SHP77 treated with DMSO at 0.1 percent for 48 hours (cell line): ENCODE results near the gene TMEM217.

Experiments
- DNase-seq: peaks from one replicate; lab custom pipeline; 2025; lab: John Stamatoyannopoulos, UW

Gene TMEM217

DNA sequence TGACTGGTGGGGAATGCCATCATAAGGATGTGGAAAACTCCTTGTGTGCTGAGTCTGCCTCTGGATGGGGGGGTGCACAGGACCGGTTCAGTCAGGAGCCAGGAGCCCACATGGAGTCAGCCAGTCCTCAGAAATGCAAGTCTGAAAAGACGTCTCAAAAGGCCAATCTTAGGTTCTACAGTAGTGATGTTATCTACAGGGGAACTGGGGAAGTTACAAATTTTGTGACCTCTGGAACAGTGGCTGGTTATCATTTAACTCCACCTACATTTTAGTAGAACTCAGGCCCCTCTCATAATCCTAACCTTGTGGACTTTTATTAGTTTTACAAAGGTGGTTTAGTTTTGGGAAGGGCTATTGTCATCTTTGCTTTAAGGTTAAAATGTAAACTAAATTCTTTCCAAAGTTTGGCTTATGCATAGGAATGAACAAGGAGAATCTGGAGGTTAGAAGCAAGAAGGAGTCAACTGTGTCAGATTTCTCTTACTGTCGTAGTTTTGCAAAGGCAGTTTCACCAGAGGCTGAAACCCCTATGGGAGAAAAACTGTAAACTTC is 14.1 kb downstream of the TMEM217 start:
- no peak for DNase-seq

DNA sequence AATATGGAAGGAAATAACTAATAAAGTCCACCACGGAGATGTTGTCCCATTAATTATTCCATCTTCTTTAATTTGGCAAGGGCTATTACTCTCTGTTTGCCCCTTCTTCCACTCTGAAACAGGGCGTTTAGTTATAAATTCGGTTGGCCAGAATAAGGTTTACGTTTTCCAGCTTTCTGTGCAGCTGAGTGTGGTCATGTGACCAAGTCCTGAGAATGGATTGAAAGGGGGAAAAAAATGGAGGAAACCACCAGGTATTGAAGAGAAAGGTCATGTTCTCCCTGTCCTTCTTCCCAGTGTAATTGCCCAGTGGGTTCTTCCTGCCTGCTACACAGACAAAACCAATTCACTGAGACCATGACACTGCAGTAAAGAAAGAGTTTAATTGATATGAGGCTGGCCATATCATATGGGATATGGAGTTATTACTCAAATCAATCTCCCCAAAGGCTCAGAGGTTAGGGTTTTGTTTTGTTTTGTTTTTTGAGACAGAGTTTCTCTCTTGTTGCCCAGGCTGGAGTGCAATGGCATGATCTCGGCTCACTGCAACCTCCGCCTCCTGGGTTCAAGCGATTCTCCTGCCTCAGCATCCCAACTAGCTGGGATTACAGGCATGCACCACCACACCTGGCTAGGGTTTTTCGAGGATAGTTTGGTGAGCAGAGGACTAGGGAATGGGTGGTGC is 14.7 kb downstream of the TMEM217 start:
- DNase-seq = no peak

DNA sequence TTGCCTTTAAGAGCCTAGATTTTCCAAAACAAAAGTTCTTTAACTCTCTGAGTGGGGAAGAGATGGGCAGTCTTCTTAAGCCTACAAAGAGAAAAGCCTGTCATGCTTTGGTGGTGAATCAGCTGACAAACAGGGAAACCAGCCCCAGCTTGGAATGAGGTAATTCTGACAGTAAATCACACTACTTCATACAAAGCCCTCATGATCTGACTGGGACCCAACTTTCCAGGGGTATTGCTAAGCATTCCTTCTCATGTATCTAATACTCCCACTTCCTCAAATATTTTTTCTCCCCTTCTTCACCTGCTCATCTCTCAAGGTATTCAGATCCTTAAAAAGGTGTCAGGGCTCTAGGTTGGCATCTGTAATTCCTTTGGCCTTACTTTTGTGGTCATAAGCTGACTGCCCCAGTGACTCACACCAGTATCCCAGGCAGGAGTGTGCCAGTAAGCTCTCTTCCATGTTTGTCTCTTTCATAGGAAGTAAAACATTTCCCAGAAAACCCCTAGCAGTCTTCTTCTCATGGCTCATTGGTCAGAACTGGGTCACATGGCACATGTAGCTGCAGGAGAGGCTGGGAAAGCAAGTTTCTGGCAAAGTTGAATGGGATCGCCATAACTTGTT is 15.4 kb downstream of the TMEM217 start:
- no peak for DNase-seq

DNA sequence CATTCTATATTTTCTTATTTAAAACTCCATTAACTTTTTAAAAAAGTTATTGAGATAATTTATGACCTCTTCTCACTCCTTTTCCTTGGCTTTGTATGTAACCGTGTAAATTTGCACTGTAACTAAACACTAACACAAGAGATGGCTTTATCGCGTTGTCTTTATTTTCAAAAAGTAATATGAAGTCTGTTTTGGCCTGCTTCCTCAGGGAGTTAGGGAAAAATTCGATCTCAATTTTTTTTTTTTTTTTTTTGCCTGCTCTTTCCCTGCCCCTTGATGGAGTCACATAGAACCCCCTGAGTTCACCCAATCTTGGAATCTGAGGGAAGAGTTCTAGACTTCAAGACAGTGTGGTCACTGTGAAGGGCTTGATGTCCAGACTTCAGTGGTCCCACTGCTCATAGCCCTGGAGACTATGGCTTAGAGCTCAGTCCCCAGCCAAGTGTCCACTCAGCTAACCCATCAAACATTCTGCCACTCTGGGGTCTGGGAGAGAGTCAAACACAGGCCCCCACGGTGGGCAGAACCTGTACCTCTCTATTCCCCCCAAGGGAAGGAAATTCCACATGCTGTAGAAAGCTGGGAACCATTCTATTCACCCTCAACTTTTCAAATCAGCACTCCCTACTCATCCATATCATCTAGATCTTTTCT is 16.0 kb downstream of the TMEM217 start:
- DNase-seq = no peak

DNA sequence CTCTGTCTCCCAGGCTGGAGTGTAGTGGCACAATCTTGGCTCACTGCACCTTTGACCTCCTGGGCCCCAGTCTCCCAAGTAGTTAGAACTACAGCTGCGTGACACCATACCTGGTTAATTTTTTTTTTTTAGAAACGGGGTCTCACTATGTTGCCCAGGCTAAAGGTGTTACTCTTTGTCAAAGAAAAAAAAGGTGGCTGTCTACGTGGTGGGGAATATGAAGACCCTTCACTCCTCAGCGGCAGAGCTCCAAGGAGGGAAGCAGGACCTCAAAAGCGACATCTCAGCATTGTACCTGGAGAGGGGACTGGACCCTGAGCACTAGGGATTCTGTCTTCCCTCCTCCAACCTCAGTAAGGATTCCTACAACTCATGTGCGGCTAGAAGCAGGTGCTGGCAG is 16.8 kb downstream of the TMEM217 start:
- DNase-seq = no peak

DNA sequence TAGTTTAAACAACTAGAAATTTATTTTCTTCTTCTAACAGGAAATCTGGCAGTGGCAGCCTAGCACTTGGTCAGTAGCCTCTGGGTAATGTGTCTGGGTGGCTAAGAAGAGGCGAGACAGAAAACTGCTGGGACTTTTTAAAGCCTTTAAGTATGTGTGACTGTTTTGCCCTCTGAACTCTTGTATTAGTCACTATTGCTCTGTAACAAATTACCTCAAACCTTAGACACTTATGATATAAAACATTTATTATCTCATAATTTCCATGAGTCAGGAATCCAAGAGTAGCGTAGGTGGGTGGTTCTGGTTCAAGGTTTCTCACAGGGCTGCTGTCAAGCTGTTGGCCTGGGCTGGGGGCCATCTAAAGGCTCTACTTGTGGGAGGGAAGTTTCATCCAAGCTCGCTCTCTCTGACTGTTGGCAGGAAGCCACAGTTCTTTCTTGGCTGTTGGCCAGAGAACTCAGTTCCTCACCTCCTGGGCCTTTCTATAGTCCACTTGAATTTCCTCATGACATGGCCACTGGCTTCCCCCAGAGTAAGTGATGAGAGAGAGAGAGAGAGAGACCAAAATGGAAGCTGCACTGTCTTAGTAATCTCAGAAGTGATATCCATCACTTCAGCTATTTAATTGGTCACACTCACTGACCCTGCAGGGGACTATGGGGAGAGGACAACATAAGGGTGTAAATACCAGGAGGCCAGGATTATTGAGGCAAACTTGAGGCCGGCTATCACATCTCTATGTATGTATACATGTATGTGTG is 17.8 kb downstream of the TMEM217 start:
- peak; percentile 80 for DNase-seq

DNA sequence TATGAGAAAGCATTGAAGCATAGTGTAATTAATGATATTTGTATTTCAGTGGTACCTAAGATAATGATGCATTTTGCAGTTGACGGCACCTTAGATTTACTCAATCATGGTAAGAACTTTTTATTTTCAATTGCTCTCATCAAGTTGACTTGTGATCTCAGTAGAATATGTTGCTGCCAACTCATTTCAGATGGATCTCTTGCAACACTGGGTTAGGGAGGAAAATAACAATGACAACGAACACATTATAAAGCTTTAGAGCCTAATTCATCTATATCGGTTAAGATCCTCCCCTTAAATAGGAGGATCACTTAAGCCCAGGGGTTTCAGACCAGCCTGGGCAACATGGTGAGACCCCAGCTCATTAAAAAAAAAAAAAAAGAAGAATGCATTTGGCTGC is 18.4 kb downstream of the TMEM217 start:
- no peak for DNase-seq

DNA sequence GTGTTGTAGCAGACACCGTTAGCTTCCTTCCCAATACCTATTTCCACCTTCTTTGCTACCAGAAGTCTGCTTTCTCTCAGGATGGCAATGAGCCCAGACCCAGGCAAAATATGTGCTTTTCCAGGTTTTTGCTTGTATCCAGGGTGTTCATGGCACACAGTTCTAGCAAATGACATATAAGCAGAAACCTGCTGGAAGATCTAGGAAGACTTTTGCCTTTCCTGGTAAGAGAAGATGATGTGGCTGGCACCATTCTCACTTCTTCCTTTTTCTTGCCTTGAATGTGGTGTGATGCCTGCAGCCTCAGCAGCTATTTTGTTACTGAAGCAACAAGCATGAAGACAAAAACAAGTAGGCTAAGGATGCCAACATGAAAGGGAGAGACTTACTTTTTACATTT is 19.6 kb downstream of the TMEM217 start:
- DNase-seq = no peak

DNA sequence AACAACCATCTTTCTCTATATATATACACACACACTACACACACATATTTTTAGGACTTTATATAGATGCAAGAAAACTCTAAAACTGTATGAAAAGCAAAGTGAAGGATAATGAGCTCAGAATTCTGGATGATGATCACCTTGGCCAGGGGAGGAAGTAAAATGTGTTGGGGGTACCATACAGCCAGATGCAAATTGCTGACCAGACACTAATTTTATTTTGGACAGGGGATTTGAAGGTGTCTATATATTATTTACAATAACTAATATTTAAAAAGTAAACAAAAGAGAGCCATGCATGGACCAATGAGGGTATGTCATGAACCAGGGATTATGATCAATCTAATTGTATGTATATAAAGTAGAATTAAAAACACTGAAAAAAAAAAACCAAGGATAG is 20.2 kb downstream of the TMEM217 start:
- no peak for DNase-seq

DNA sequence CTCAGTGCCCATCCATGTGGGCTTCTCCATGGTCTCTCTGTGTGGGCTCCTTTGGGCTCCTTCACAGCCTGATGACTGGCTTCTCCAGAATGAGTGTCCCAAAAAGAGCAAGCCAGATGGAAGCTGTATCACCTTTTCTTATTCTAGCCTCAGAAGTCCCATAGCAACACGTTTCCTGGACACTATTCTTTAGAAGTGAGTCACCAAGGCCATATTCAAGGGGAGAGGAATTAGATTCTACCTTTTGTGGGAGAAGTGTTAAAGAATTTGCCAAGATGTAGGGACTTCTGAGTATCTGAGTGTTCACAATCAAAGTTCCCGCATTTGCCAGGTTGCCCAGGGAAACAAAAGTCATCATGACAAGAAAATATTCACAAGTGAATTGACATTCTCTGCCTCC is 21.0 kb downstream of the TMEM217 start:
- no peak for DNase-seq

DNA sequence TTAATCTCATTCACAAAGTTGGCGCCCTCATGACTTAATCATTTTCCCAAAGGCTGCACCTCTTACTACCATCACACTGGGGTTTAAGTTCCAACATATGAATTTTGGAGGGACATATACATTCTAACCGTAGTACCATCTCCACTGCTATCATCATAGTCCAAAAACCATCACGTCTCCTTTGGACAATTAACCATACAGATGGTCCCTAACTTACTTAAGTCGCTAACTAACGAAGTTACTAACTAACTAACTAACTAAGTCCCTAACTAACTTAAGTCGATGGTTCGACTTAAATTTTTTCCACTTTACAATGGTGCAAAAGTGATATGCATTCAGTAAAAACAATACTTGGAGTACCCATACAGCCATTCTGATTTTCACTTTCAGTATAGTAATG is 24.4 kb downstream of the TMEM217 start:
- DNase-seq = no peak

DNA sequence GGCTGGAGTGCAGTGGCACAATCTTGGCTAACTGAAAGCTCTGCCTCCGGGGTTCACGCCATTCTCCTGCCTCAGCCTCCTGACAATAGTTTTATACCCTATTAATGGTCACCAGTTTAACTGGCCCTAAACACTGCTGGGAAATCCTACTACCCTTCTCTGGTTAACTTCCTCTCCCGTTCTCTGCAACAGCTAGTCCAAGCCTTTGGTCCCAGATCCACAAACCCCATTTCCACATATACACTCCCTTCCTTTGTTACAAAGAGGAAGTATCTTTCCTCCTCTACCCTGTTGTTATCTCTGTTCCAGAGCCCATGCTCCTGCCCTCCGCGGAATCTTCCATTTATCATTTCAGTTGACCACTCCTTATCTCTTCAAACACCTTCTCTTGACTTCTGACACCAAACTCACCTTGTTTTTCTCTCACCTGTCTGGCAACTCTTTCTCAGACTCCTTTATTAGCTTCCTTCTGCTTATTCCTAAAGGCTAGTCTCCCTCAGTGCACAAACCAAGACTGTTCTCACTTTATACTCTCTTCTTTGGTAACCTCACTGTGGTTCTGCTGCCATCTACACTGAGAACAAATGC is 25.4 kb downstream of the TMEM217 start:
- no peak for DNase-seq

DNA sequence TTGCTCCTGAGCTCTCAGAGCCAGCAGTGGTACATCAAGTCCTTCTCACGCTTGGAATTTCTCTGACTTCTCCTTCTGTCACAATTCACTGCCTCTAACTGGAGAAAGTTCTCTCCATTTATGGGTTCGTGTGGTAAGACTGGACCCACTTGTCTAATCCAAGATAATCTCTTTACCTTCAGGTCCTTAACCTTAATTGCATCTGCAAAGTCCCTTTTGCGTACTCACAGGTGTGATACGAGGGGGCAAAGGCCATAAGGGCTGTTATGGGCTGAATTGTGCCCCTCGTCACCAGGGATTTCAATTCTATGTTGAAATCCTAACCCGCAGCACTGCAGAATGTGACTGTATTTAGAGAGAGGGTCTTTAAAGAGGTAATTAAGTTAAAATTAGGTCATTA is 27.8 kb downstream of the TMEM217 start:
- DNase-seq = no peak

DNA sequence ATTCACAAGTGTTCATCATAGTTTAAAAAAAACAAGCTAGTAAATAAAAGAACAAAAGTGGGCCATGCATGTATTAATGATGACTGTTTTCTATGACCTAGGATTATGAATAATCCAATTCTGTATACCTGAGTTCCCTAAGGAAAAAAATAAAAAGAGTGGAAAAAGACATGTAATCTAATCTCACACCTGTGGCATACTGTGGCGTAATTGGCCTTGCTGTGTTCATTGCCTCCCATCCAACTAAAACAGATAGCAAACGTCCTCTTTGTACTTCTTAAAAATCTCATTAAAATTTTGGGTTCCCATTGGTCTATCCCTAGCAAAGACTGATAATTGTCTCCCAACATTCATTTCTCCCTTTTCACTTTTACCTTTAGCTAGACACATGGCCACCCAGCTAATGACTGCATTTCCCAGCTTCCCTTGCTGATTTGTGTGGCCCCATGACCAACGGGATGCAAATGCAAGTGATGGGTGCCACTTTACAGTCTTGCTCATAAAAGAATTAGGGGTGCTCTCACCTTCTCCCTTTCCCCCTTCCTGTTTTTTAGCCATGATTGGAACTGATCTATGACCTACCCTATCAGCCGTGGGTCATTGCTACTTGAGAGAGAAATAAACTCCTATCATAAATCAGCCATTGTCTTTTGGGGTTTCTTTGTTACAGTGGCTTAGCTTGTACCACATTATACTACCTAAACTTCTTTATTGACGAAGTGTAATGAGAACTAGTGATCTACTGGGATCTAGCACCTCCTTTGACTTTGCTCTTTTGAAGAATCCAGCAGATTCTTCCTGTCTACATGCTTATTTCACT is 32.4 kb downstream of the TMEM217 start:
- no peak for DNase-seq

DNA sequence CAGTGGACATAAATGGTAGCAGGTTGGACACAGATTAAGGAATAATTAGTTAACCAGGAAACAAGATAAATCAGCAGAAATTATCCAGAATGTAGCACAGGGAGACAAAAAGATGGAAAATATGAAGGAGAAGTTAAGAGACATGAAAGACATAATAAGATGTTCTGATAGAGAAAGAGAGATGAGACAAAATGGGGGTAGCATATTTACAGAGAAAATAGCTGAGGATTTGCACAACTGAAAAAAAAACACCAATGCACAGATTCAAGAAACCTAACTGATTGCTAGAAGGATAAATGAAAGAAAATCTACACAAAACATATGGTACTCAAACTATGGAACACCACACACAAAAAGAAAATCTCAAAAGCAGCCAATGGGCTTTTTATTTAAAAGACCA is 35.0 kb downstream of the TMEM217 start:
- DNase-seq = no peak

DNA sequence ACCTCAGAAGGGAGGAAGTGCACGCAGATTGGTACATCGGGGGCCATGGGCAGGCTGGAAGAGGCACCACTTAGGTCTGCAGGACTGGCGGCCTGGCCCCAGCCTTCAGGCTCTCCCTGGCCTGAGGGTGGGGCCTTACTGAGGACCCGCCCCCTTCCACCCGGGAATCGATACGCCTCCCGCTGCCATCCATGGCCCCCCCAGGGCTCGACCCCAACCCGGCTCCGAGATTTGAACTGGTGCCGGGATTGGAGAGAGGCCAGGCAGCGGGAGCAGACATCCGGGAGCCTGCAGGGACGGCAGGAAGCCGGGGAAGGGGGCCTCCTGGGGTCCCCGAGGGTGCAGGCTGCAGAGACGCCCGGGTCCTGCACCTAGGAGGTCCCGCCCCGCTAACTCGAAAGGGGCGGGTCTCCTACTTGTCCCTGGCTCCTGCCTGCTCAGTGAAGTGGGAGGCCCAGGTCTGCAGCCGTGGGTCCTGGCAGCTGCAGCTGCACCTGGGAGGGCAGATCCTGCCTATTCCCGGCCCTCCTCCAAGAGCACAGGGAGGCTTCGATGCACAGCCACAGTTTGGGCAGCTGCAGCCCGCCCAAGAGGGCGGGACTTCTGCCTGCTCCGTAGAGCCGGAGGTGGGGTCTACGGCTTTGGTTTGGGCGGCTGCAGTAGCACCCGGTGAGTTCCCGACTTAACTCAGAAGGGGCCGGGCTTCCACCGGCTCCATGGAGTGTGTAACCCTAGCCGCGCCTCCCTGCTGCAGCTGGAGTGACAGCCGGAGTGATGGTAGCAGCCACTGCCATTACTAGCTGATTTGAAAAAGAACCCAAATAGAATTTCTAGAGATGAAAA is 35.6 kb downstream of the TMEM217 start:
- peak; percentile 96 for DNase-seq

DNA sequence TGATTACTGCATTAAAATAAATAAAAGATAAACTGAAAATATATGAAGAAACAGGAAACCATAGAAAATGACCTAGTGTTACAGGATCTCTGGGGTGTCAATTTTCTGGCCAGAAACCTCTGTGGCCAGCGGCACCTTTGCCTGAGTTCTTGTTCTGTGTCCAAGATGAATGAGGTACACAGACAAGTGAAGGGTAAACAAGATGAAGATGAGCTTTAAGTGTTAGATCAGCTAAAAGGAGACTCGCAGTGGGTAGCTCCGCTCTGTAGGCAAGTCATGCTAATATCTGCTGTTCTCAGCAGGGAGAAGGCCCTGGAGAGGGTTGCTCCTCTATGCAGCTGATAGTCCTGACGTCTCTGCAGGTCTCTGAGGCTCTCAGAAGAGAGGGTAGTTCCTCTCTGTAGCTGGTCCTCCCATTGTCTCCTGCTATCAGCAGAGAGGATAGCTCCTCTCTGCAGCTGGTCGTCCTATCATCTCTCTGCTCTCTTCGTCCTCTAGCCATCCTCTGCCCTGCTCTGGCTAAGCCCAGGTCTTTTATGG is 36.3 kb downstream of the TMEM217 start:
- DNase-seq = peak; percentile 68

DNA sequence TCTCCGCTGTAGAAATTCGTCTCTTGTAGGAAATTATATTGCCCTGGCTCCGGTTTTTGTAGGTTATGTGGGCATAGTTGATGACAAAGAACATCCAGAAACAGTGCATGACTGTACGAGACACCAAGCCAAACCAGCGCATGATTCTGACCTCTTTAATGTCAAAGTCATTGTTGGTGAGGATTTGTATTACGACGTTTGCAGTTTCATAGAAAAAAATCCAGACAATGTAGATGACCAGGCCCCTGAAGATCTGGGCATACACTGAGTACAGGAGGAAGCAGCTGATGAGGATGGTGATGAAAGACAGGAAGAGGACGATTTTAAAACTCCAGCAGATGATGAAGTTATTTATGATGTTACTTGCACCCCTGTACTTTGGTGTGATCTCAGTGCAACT is 39.4 kb downstream of the TMEM217 start:
- DNase-seq = no peak

DNA sequence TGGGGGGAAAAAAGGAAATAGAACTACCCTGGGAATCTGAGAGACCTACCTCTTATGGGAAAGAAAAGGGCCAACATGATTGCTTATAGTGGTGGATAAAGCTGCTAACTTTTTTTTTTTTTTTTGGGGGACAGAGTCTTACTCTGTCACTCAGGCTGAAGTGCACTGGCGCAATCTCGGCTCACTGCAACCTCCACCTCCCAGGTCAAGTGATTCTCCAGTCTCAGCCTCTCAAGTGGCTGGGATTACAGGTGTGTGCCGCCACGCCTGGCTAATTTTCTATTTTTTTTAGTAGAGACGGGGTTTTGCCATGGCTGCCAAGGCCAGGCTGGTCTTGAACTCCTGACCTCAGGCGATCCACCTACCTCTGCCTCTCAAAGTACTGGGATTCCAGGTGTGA is 39.9 kb downstream of the TMEM217 start:
- no peak for DNase-seq

DNA sequence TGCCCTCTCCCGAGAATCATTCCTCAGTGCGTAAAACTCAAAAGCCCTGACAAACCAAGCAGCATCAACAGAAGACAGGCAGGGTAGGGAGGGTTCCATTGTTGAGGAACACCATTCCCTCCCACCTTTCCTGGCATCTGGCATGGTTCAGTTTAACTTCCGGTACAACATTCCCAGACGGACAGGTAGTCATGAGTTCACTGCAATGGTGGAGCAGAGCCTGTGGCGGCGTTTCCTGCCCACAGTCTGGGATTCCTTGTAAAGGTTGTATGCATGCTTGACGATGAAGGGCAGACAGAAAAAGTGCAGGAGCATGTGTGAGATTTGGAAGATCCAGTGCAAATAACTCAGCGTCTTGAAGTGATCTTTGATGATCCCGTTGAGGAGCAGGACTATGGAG is 45.7 kb downstream of the TMEM217 start:
- DNase-seq = no peak
